ENCODE results near the gene SUV39H1. TPM values are rescaled to one million over a fixed set of nuclear protein-coding genes. Genes with fewer than 3 reads are reported as not detected.

Gene SUV39H1
- total RNA-seq, 1 donor from 2014 or later: 4.9 TPM

DNA sequence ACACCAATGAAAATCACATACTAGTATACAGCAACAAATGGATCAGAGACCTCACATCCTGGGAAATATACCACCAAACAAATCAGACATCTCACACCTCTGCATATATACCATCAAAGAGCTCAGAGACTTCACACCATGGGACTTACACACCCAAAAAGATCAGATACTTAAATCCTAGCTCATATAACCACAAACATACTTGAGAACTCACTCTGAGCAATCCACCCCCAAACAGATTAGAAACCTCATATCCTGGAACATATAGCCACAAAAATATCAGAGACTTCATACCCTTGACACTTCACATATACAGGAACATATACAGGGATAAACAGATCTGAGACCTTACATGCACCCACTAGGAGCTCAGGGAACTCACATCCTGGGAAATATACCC lies 32.1 kb downstream of the SUV39H1 start:
- no peak overlapping the region for H3K4me2 ChIP-seq (ENCODE audit: low read length)

GRCh38 chrX:48736303-48736702 lies 39.8 kb downstream of the SUV39H1 start:
- Mint-ChIP-seq H3K27me3 (ENCODE audit: low read depth, unreplicated experiment) (no peaks in the 10 kb centered on the region), H3K36me3 (ENCODE audit: low read depth, unreplicated experiment) (no peaks in the 10 kb centered on the region), H3K4me1 (ENCODE audit: low read depth, unreplicated experiment) (peaks cover 3% of the 10 kb centered on the region), H3K9me3 (ENCODE audit: unreplicated experiment) (no peaks in the 10 kb centered on the region), H3K27ac (ENCODE audit: unreplicated experiment) (peak overlapping the region; percentile 29), H3K4me3 (ENCODE audit: unreplicated experiment) (peak overlapping the region; percentile 86)
- no peaks in the 10 kb centered on the region for H3K36me3 ChIP-seq (ENCODE audit: insufficient read depth, low read length)
- TF ChIP-seq EZH2 (IDR thresholded peaks at IDR 0.05; ENCODE audit: insufficient read depth, low read length) (no peak), CTCF (IDR thresholded peaks at IDR 0.05; ENCODE audit: insufficient read depth, low read depth, low read length) (no peak)
- no peaks in the 10 kb centered on the region for H3K27me3 ChIP-seq (ENCODE audit: insufficient read depth, low read length)
- peaks cover 3% of the 10 kb centered on the region for H3K4me1 ChIP-seq (ENCODE audit: insufficient read depth, low read length)
- peak overlapping the region; percentile 56 for H2AFZ ChIP-seq (ENCODE audit: low read depth, low read length)
- H4K20me1 ChIP-seq (ENCODE audit: insufficient read depth, low read length): no peaks in the 10 kb centered on the region
- no peak for DNase-seq (ENCODE audit: low read depth)
- no peaks in the 10 kb centered on the region for H3K79me2 ChIP-seq (ENCODE audit: insufficient read depth, low read length)
- H3K9ac ChIP-seq (ENCODE audit: low read length): peak overlapping the region; percentile 89
- H3K27ac ChIP-seq (ENCODE audit: low read depth, low read length): no peak overlapping the region
- H3K4me3 ChIP-seq (ENCODE audit: insufficient read depth, low read depth, low read length): no peak overlapping the region
- no peaks in the 10 kb centered on the region for H3K9me3 ChIP-seq (ENCODE audit: insufficient read depth, low read depth, low read length)
- FAIRE-seq: no peak
- H3K4me2 ChIP-seq (ENCODE audit: low read length): peak overlapping the region; percentile 85

More for the DNA sequence above, 32.1 kb downstream of the SUV39H1 start:
- Mint-ChIP-seq H3K9me3 (ENCODE audit: unreplicated experiment) (peaks cover 5% of the 10 kb centered on the region), H3K27ac (ENCODE audit: unreplicated experiment) (no peak overlapping the region), H3K4me3 (ENCODE audit: unreplicated experiment) (no peak overlapping the region), H3K27me3 (ENCODE audit: low read depth, unreplicated experiment) (no peaks in the 10 kb centered on the region), H3K4me1 (ENCODE audit: low read depth, unreplicated experiment) (no peaks in the 10 kb centered on the region), H3K36me3 (ENCODE audit: low read depth, unreplicated experiment) (peaks cover 3% of the 10 kb centered on the region)
- Histone ChIP-seq H2AFZ (ENCODE audit: low read depth, low read length) (no peak overlapping the region), H3K4me1 (ENCODE audit: insufficient read depth, low read length) (no peaks in the 10 kb centered on the region), H3K9ac (ENCODE audit: low read length) (no peak overlapping the region), H3K79me2 (ENCODE audit: insufficient read depth, low read length) (no peaks in the 10 kb centered on the region), H3K27ac (ENCODE audit: low read depth, low read length) (no peak overlapping the region), H3K27me3 (ENCODE audit: insufficient read depth, low read length) (no peaks in the 10 kb centered on the region), H3K9me3 (ENCODE audit: insufficient read depth, low read depth, low read length) (no peaks in the 10 kb centered on the region), H3K36me3 (ENCODE audit: insufficient read depth, low read length) (no peaks in the 10 kb centered on the region), H3K4me3 (ENCODE audit: insufficient read depth, low read depth, low read length) (no peak overlapping the region), H4K20me1 (ENCODE audit: insufficient read depth, low read length) (no peaks in the 10 kb centered on the region)
- DNase-seq (ENCODE audit: low read depth) (no peak), FAIRE-seq (peak; percentile 92)
- no peak for TF ChIP-seq EZH2 (IDR thresholded peaks at IDR 0.05; ENCODE audit: insufficient read depth, low read length)
- no peak for TF ChIP-seq CTCF (IDR thresholded peaks at IDR 0.05; ENCODE audit: insufficient read depth, low read depth, low read length)

GRCh38 chrX:48736878-48737212 lies 40.3 kb downstream of the SUV39H1 start:
- H3K36me3 ChIP-seq (ENCODE audit: insufficient read depth, low read length): no peaks in the 10 kb centered on the region
- H3K79me2 ChIP-seq (ENCODE audit: insufficient read depth, low read length): no peaks in the 10 kb centered on the region
- peak overlapping the region; percentile 61 for H3K4me3 ChIP-seq (ENCODE audit: insufficient read depth, low read depth, low read length)
- H3K4me2 ChIP-seq (ENCODE audit: low read length): peak overlapping the region; percentile 85
- H3K27me3 Mint-ChIP-seq (ENCODE audit: low read depth, unreplicated experiment): no peaks in the 10 kb centered on the region
- H3K27ac ChIP-seq (ENCODE audit: low read depth, low read length): peak overlapping the region; percentile 81
- peak overlapping the region; percentile 56 for H2AFZ ChIP-seq (ENCODE audit: low read depth, low read length)
- H4K20me1 ChIP-seq (ENCODE audit: insufficient read depth, low read length): no peaks in the 10 kb centered on the region
- peak overlapping the region; percentile 29 for H3K27ac Mint-ChIP-seq (ENCODE audit: unreplicated experiment)
- H3K27me3 ChIP-seq (ENCODE audit: insufficient read depth, low read length): no peaks in the 10 kb centered on the region
- FAIRE-seq: no peak
- DNase-seq (ENCODE audit: low read depth): no peak
- no peaks in the 10 kb centered on the region for H3K9me3 ChIP-seq (ENCODE audit: insufficient read depth, low read depth, low read length)
- no peaks in the 10 kb centered on the region for H3K9me3 Mint-ChIP-seq (ENCODE audit: unreplicated experiment)
- peaks cover 3% of the 10 kb centered on the region for H3K4me1 ChIP-seq (ENCODE audit: insufficient read depth, low read length)
- no peaks in the 10 kb centered on the region for H3K36me3 Mint-ChIP-seq (ENCODE audit: low read depth, unreplicated experiment)
- peaks cover 3% of the 10 kb centered on the region for H3K4me1 Mint-ChIP-seq (ENCODE audit: low read depth, unreplicated experiment)
- no peak for TF ChIP-seq EZH2 (IDR thresholded peaks at IDR 0.05; ENCODE audit: insufficient read depth, low read length)
- no peak for TF ChIP-seq CTCF (IDR thresholded peaks at IDR 0.05; ENCODE audit: insufficient read depth, low read depth, low read length)
- peak overlapping the region; percentile 89 for H3K9ac ChIP-seq (ENCODE audit: low read length)
- H3K4me3 Mint-ChIP-seq (ENCODE audit: unreplicated experiment): peak overlapping the region; percentile 86
